Stimulated activated CD8-positive, alpha-beta memory T cell treated with anti-CD3 and anti-CD28 coated beads, Interleukin-4, amount 100 ng/mL, for 24 hours (primary cell): ENCODE results near the gene SYK.

Source experiments
- DNase-seq: peaks from one replicate; pipeline ENCODE4 v3.0.0-alpha.2; 2020; ENCODE audit warnings: low read depth

The SYK gene

GRCh38 chr9:90946982-90947381 is 145.4 kb downstream of the SYK start:
- no peak for DNase-seq
